K562 (cell line): ENCODE data around the gene GPR25. TPM values are rescaled to one million over a fixed set of nuclear protein-coding genes. Genes with fewer than 3 reads are reported as not detected.

Source experiments
- ATAC-seq: fragments of 200-7000 bp; cut with Tn5 transposase; 3 replicates; pipeline ENCODE4 v1.9.1; 2020; ENCODE audit warnings: moderate library complexity
- BruUV-seq: library from RNA; stranded (reverse); fragments of 400-500 nt; replicated peaks from 2 replicates; lab custom pipeline; 2021; lab: Mats Ljungman, UMichigan
- CTCF ChIA-PET: fragments of 300-600 bp; formaldehyde crosslinking; extraction: SDS; loops from one replicate; lab custom pipeline; 2021; ENCODE audit warnings: low intra/inter-chr PET ratio; lab: Yijun Ruan, JAX
- POLR2A ChIA-PET: fragments of 300-600, 350-650 bp; sonication (Branson Sonifier 250); formaldehyde crosslinking; extraction: SDS; loops from one replicate; lab custom pipeline; 2021; ENCODE audit warnings: antibody characterized with exemption, inconsistent platforms; lab: Yijun Ruan, JAX
- DNase-seq, 4 experiments: peaks; one replicate each; pipeline versions ENCODE4 v3.0.0 to v3.0.0-alpha.2; 2011 to 2018; ENCODE audit warnings: low spot score in 3 of 4, mixed read lengths in 3 of 4; ENCODE audit errors: extremely low read depth in 1 of 4
- FAIRE-seq: peaks from 2 replicates; lab custom pipeline; 2011; peaks lifted over from hg19 to GRCh38; lab: Jason Lieb, UNC
- H2AFZ ChIP-seq: 2 replicates; pipeline ENCODE4 v1.6.0; 2011; ENCODE audit warnings: low read depth, low read length, control low read depth, inconsistent platforms
- H3K27ac ChIP-seq: fragments of 200-600 bp; 3 replicates; pipeline ENCODE4 v1.8.0; 2011; ENCODE audit warnings: low read depth, mild to moderate bottlenecking, control low read depth, inconsistent platforms, low read length, moderate library complexity, mixed read lengths; ENCODE audit errors: extremely low read depth
- H3K27me3 ChIP-seq, 2 experiments: fragments of 300-600 bp in 1 of 2; 2 replicates in 1 of 2; 3 replicates in 1 of 2; pipeline versions ENCODE4 v1.6.0 to v1.8.0; 2011; ENCODE audit warnings: inconsistent platforms in 2 of 2, low read length in 2 of 2, mild to moderate bottlenecking in 1 of 2, mixed read lengths in 1 of 2, moderate library complexity in 1 of 2; ENCODE audit not compliant: control insufficient read depth in 2 of 2, insufficient read depth in 2 of 2
- H3K36me3 ChIP-seq: fragments of 300-600 bp; 3 replicates; pipeline ENCODE4 v1.8.0; 2011; ENCODE audit warnings: mild to moderate bottlenecking, low read length, inconsistent platforms; ENCODE audit not compliant: control insufficient read depth, insufficient read depth
- H3K4me1 ChIP-seq, 2 experiments: fragments of 200-600 bp in 1 of 2; replicated peaks in 1 of 2; 2 replicates in 1 of 2; 3 replicates in 1 of 2; pipeline versions ENCODE4 v1.5.1 to v1.8.0; 2011; ENCODE audit warnings: inconsistent platforms in 2 of 2, low read length in 2 of 2, mild to moderate bottlenecking in 1 of 2, mixed read lengths in 1 of 2, moderate library complexity in 1 of 2; ENCODE audit not compliant: control insufficient read depth in 2 of 2, insufficient read depth in 2 of 2
- H3K4me2 ChIP-seq: 2 replicates; pipeline ENCODE4 v1.6.1; 2011; ENCODE audit warnings: low read length, control low read depth, inconsistent platforms, mixed read lengths; ENCODE audit not compliant: insufficient read depth
- H3K4me3 ChIP-seq: fragments of 200-600 bp; sonication (generic), shearing (Covaris generic); 2 replicates; pipeline ENCODE4 v1.5.1; 2016; ENCODE audit warnings: control low read depth, inconsistent platforms
- H3K79me2 ChIP-seq: fragments of 200-600 bp; 3 replicates; pipeline ENCODE4 v1.8.0; 2011; ENCODE audit warnings: low read length, inconsistent platforms; ENCODE audit not compliant: control insufficient read depth, insufficient read depth
- H3K9ac ChIP-seq, 2 experiments: 2 replicates each; pipeline versions ENCODE4 v1.6.0 to v1.6.1; 2011; ENCODE audit warnings: low read depth in 2 of 2, low read length in 2 of 2, control low read depth in 1 of 2, inconsistent platforms in 1 of 2, mild to moderate bottlenecking in 1 of 2, mixed read lengths in 1 of 2; ENCODE audit not compliant: insufficient read depth in 1 of 2
- H3K9me1 ChIP-seq: one replicate; pipeline ENCODE4 v1.6.0; 2011; ENCODE audit warnings: inconsistent platforms, mild to moderate bottlenecking, low read length, moderate library complexity; ENCODE audit not compliant: control insufficient read depth, insufficient read depth
- H3K9me3 ChIP-seq: replicated peaks from 2 replicates; pipeline ENCODE4 v1.5.1; 2011; ENCODE audit warnings: low read depth, low read length, inconsistent platforms; ENCODE audit not compliant: control insufficient read depth, insufficient read depth
- H4K20me1 ChIP-seq: replicated peaks from 2 replicates; pipeline ENCODE4 v1.6.1; 2011; ENCODE audit warnings: low read length, inconsistent platforms, mixed read lengths; ENCODE audit not compliant: control insufficient read depth, insufficient read depth
- ARNT ChIP-seq, 2 experiments: fragments of 450-650 bp; IDR thresholded peaks; 2 replicates each; pipeline ENCODE4 v1.6.1; 2016; ENCODE audit warnings: mild to moderate bottlenecking in 1 of 2
- ATF4 ChIP-seq: fragments of 450-650 bp; formaldehyde crosslinking; IDR thresholded peaks from 2 replicates; pipeline ENCODE4 v1.4.0; 2022; ENCODE audit warnings: mild to moderate bottlenecking, moderate library complexity
- CBFA2T3 ChIP-seq: fragments of 450-650 bp; IDR thresholded peaks from 2 replicates; pipeline ENCODE4 v1.6.1; 2017
- CTCF ChIP-seq, 3 experiments: IDR thresholded peaks in 2 of 3; conservative IDR thresholded peaks in 1 of 3; 2 replicates each; pipeline ENCODE4 v1.5.1; 2011 to 2012; ENCODE audit warnings: low read length in 3 of 3, mild to moderate bottlenecking in 3 of 3, control low read depth in 2 of 3, improper control_type of control experiment in 1 of 3, inconsistent platforms in 1 of 3, low read depth in 1 of 3, mixed read lengths in 1 of 3, moderate library complexity in 1 of 3; ENCODE audit not compliant: insufficient read depth in 2 of 3
- NEUROD1 ChIP-seq: fragments of 150-350 bp; IDR thresholded peaks from 2 replicates; pipeline ENCODE4 v1.6.1; 2014; ENCODE audit warnings: borderline replicate concordance, low read length, low read depth; ENCODE audit not compliant: partially characterized antibody
- NR2C2 ChIP-seq, 2 experiments: fragments of 200-800 bp in 1 of 2; sonication (Bioruptor generic) in 1 of 2; sonication (generic) in 1 of 2; formaldehyde crosslinking in 1 of 2; IDR thresholded peaks; 2 replicates each; pipeline versions ENCODE4 v1.6.1 to v1.8.0; 2016 to 2022; ENCODE audit warnings: mild to moderate bottlenecking in 1 of 2, missing compliant biosample characterization in 1 of 2, missing genetic modification characterization in 1 of 2, missing genetic modification reagents in 1 of 2
- NR2F6 ChIP-seq: fragments of 450-650 bp; formaldehyde crosslinking; IDR thresholded peaks from 2 replicates; pipeline ENCODE4 v1.4.0; 2020; ENCODE audit warnings: mild to moderate bottlenecking
- SLC30A9 ChIP-seq: fragments of 250-450 bp; sonication (Bioruptor Pico); IDR thresholded peaks from 2 replicates; pipeline ENCODE4 v1.8.0; 2022; ENCODE audit warnings: mild to moderate bottlenecking, moderate library complexity
- SOX6 ChIP-seq: fragments of 450-650 bp; IDR thresholded peaks from 2 replicates; pipeline ENCODE4 v1.6.1; 2014; ENCODE audit warnings: mild to moderate bottlenecking
- VEZF1 ChIP-seq: fragments of 200-800 bp; sonication (Bioruptor generic); IDR thresholded peaks from 2 replicates; pipeline ENCODE4 v1.6.1; 2017; ENCODE audit warnings: missing genetic modification characterization, missing compliant biosample characterization
- ZBTB9 ChIP-seq: fragments of 450-650 bp; formaldehyde crosslinking; IDR thresholded peaks from 2 replicates; pipeline ENCODE4 v1.4.0; 2020; ENCODE audit warnings: mild to moderate bottlenecking, moderate library complexity
- ZNF311 ChIP-seq: fragments of 250-450 bp; sonication (Bioruptor Pico); IDR thresholded peaks from 2 replicates; pipeline ENCODE4 v1.4.0; 2020; ENCODE audit warnings: mild to moderate bottlenecking, moderate library complexity
- WGBS: fragments of 100-300 bp; shearing (Covaris generic); methylation state at CpG from one replicate; pipeline ENCODE4 v1.1.6; 2016; ENCODE audit warnings: low coverage, mixed read lengths; ENCODE audit not compliant: insufficient coverage; ENCODE audit errors: missing lambda C conversion rate; 5-methylcytosine and 5-hydroxymethylcytosine counted together
- in situ Hi-C: fragments of 300-500 bp; cut with MboI; formaldehyde crosslinking; loops from 4 replicates; pipeline ENCODE4 v1.15.0; 2018; ENCODE audit warnings: inconsistent platforms, mixed read lengths
- intact Hi-C: fragments of 100-400 bp; cut with micrococcal nuclease; formaldehyde crosslinking; loops from 2 replicates; pipeline ENCODE4 v1.14.2; 2022
- polyA plus RNA-seq, 8 experiments: library from polyadenylated mRNA; depleted of rRNA in 4 of 8; stranded (reverse) in 5 of 8; unstranded in 3 of 8; fragments of >200 nt; fragmentation: Nextera tagmentation in 2 of 8; fragmentation: Illumina TruSeq in 1 of 8; extraction: Ambion mirVana in 2 of 8; extraction: Trizol in 1 of 8; gene quantifications; 2 replicates each; pipeline versions ENCODE4 v1.2.1 to v1.2.3, GENCODE V29; 2011 to 2014; ENCODE audit warnings: inconsistent platforms in 1 of 8, missing spikeins in 1 of 8
- total RNA-seq, 7 experiments: library from RNA; depleted of rRNA in 6 of 7; stranded (reverse); fragments of >200 nt in 6 of 7; fragmentation: Illumina TruSeq in 2 of 7; extraction: Trizol in 2 of 7; gene quantifications; 2 replicates each; pipeline versions ENCODE4 v1.2.1 to v1.2.3, GENCODE V29; 2011 to 2021; ENCODE audit warnings: low replicate concordance in 1 of 7

GPR25 gene
- total and polyA plus RNA-seq, 9 of the 15 experiments (the other 6 are each of a cell fraction or from before 2014, with no cell fraction given): not detected

GRCh38 chr1:200885623-200886402 lies 13.0 kb downstream of the GPR25 start (continued):
- no peak for TF ChIP-seq NEUROD1
- TF ChIP-seq, all 486 proteins: peak for 12

GRCh38 chr1:200886594-200886993 lies 13.8 kb downstream of the GPR25 start:
- intact Hi-C loops: no loop called here
- no TSS peak for BruUV-seq
- POLR2A ChIA-PET: interaction anchor here (0.6 kb wide), 1 partner anchor 8 kb away, joined by 3 read pairs; no protein-coding TSS in a partner anchor
- 6% methylated on average over 2 of the region's 2 CpGs for WGBS
- in situ Hi-C loops: no loop called here
- no peak overlapping the region for H3K27ac ChIP-seq
- CTCF ChIA-PET: no interaction called here
- no peak for ATAC-seq
- H3K27me3 ChIP-seq: peaks cover 52 to 59% of the 10 kb centered on the region in 2 experiments
- no peaks in the 10 kb centered on the region for H3K9me1 ChIP-seq
- no peak overlapping the region for H2AFZ ChIP-seq
- FAIRE-seq: peak; percentile 23
- H3K4me3 ChIP-seq: no peak overlapping the region
- H3K79me2 ChIP-seq: no peaks in the 10 kb centered on the region
- H3K9me3 ChIP-seq: no peaks in the 10 kb centered on the region
- H3K4me1 ChIP-seq: peaks cover 7 to 13% of the 10 kb centered on the region in 2 experiments; a peak in 4 of 5 replicates
- no peaks in the 10 kb centered on the region for H3K36me3 ChIP-seq
- no peak overlapping the region for H3K4me2 ChIP-seq
- H4K20me1 ChIP-seq: peaks cover 12% of the 10 kb centered on the region; the same call in 1 of the 2 replicates
- no peak overlapping the region for H3K9ac ChIP-seq
- DNase-seq: no peak
- TF ChIP-seq ATF4 (CRISPR knock-in tag): peak; percentile 85
- TF ChIP-seq ARNT (IDR thresholded peaks at IDR 0.05): no peak
- no peak for TF ChIP-seq CTCF (IDR thresholded peaks at IDR 0.05 in 2 of 3, conservative IDR thresholded peaks at IDR 0.05 in 1 of 3; ENCODE audit: insufficient read depth in 2 of 3, low read depth in 1 of 3, low read length in 3 of 3)
- peak; percentile 96 for TF ChIP-seq ZBTB9 (CRISPR knock-in tag)
- no peak for TF ChIP-seq NR2C2 (CRISPR knock-in tag; IDR thresholded peaks at IDR 0.05)
- TF ChIP-seq NR2C2 (tag; IDR thresholded peaks at IDR 0.05): peak; percentile 72
- peak; percentile 41; the same call in 1 of the 2 replicates for TF ChIP-seq SOX6
- peak; percentile 39 for TF ChIP-seq VEZF1 (CRISPR knock-in tag)
- TF ChIP-seq NR2F6: 0 out of 2 replicates have a peak, but pooled peaks have one; percentile 43
- TF ChIP-seq CBFA2T3: peak; percentile 64
- TF ChIP-seq ZNF311: peak; percentile 95
- TF ChIP-seq SLC30A9 (CRISPR knock-in tag): no peak
